Parathyroid adenoma (tissue), 2 donors: ENCODE results near the gene QSOX2.

Experiments used
- H2AFZ ChIP-seq: fragments of 300-600 bp; sonication (generic); one replicate; pipeline ENCODE4 v1.7.0; 2017; ENCODE audit warnings: antibody characterized with exemption, mild to moderate bottlenecking
- H3K27ac ChIP-seq: fragments of 300-600 bp; sonication (generic); one replicate; pipeline ENCODE4 v1.7.0; 2017
- H3K27me3 ChIP-seq: fragments of 300-600 bp; sonication (generic); one replicate; pipeline ENCODE4 v1.7.0; 2017; ENCODE audit warnings: low read length; ENCODE audit not compliant: control insufficient read depth, insufficient read depth
- H3K36me3 ChIP-seq: fragments of 300-600 bp; sonication (generic); one replicate; pipeline ENCODE4 v1.7.0; 2017; ENCODE audit warnings: low read length; ENCODE audit not compliant: control insufficient read depth, insufficient read depth
- H3K4me1 ChIP-seq: fragments of 300-600 bp; sonication (generic); one replicate; pipeline ENCODE4 v1.7.0; 2017; ENCODE audit warnings: control low read depth
- H3K4me2 ChIP-seq: fragments of 300-600 bp; sonication (generic); one replicate; pipeline ENCODE4 v1.7.0; 2017; ENCODE audit warnings: low read length
- H3K4me3 ChIP-seq: fragments of 300-600 bp; sonication (generic); one replicate; pipeline ENCODE4 v1.7.0; 2017; ENCODE audit warnings: low read depth, low read length
- H3K79me2 ChIP-seq: fragments of 300-600 bp; sonication (generic); one replicate; pipeline ENCODE4 v1.7.0; 2017; ENCODE audit warnings: control low read depth
- H3K9ac ChIP-seq: fragments of 300-600 bp; sonication (generic); one replicate; pipeline ENCODE4 v1.7.0; 2017; ENCODE audit warnings: mild to moderate bottlenecking
- H3K9me3 ChIP-seq: fragments of 300-600 bp; sonication (generic); one replicate; pipeline ENCODE4 v1.7.0; 2017; ENCODE audit warnings: low read length; ENCODE audit not compliant: control insufficient read depth
- TF ChIP-seq, protein P1 (sequence below): fragments of 300-600 bp; sonication (generic); IDR thresholded peaks from one replicate; pipeline ENCODE4 v1.7.0; 2017; ENCODE audit warnings: antibody characterized with exemption, mild to moderate bottlenecking
- donor health status: primary hyperparathyroidism.

Gene QSOX2

GRCh38 chr9:136285501-136286358 lies 40.1 kb upstream of the QSOX2 start:
- H3K27me3 ChIP-seq, result no peaks in the 10 kb centered on the region
- TF ChIP-seq, protein P1, sequence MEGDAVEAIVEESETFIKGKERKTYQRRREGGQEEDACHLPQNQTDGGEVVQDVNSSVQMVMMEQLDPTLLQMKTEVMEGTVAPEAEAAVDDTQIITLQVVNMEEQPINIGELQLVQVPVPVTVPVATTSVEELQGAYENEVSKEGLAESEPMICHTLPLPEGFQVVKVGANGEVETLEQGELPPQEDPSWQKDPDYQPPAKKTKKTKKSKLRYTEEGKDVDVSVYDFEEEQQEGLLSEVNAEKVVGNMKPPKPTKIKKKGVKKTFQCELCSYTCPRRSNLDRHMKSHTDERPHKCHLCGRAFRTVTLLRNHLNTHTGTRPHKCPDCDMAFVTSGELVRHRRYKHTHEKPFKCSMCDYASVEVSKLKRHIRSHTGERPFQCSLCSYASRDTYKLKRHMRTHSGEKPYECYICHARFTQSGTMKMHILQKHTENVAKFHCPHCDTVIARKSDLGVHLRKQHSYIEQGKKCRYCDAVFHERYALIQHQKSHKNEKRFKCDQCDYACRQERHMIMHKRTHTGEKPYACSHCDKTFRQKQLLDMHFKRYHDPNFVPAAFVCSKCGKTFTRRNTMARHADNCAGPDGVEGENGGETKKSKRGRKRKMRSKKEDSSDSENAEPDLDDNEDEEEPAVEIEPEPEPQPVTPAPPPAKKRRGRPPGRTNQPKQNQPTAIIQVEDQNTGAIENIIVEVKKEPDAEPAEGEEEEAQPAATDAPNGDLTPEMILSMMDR, result no peak
- H2AFZ ChIP-seq, result no peak overlapping the region
- H3K4me1 ChIP-seq, result peaks cover 6% of the 10 kb centered on the region
- H3K9me3 ChIP-seq, result no peaks in the 10 kb centered on the region
- no peaks in the 10 kb centered on the region for H3K79me2 ChIP-seq
- H3K9ac ChIP-seq, result no peak overlapping the region
- H3K36me3 ChIP-seq, result no peaks in the 10 kb centered on the region
- H3K27ac ChIP-seq, result no peak overlapping the region
- no peak overlapping the region for H3K4me3 ChIP-seq
- H3K4me2 ChIP-seq, result no peak overlapping the region

DNA sequence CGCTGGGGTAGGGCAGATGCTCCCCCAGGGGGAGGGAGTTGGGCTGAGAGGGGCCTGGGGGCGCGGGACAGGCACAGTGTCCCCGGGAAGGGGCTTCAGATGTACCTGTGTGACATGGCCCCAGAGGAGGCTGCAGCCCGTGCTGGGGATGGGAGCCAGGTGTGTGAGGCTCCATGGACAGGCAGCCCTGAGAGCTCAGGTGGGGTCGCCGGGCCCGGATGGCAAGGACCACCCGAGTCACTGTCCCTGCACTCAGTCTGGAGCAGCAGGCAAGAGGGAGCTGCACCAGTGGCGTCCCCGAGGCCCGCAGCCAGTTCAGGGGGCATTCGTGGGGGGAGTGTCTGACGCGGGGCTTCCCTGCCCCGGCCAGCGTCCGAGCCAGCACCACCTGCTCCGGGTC lies 39.3 kb upstream of the QSOX2 start:
- no peak overlapping the region for H3K4me2 ChIP-seq
- H3K4me3 ChIP-seq, result no peak overlapping the region
- no peak overlapping the region for H3K27ac ChIP-seq
- H3K9ac ChIP-seq, result no peak overlapping the region
- TF ChIP-seq, protein P1, result no peak
- peaks cover 6% of the 10 kb centered on the region for H3K4me1 ChIP-seq
- H3K27me3 ChIP-seq, result no peaks in the 10 kb centered on the region
- no peaks in the 10 kb centered on the region for H3K79me2 ChIP-seq
- H3K36me3 ChIP-seq, result no peaks in the 10 kb centered on the region
- no peak overlapping the region for H2AFZ ChIP-seq
- no peaks in the 10 kb centered on the region for H3K9me3 ChIP-seq

DNA sequence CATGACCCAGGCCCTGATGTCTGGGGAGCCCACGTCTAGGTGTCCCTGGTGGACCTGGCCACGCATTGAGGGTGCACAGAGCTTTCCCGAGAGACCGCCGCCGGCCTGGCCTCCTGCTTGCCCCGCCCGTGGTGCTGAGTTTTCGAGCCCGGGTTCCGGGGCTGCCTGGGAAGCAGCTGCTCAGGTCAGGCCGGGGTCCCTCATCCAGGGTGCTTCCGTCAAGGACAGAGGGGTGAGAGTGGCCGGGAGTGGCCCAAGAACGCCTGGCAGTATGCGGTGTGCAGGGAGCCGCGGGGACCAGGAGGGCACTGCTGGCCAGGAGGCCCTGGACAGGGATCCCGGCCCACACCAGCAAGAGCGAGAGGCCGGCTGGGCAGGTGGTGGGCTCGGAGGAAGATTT lies 38.7 kb upstream of the QSOX2 start:
- no peak overlapping the region for H3K4me2 ChIP-seq
- no peaks in the 10 kb centered on the region for H3K36me3 ChIP-seq
- TF ChIP-seq, protein P1, result no peak
- H3K9me3 ChIP-seq, result no peaks in the 10 kb centered on the region
- H3K79me2 ChIP-seq, result no peaks in the 10 kb centered on the region
- H3K4me3 ChIP-seq, result no peak overlapping the region
- H2AFZ ChIP-seq, result no peak overlapping the region
- H3K9ac ChIP-seq, result no peak overlapping the region
- H3K4me1 ChIP-seq, result peaks cover 6% of the 10 kb centered on the region
- H3K27ac ChIP-seq, result no peak overlapping the region
- H3K27me3 ChIP-seq, result no peaks in the 10 kb centered on the region

GRCh38 chr9:136283291-136284235 lies 38.0 kb upstream of the QSOX2 start:
- Histone ChIP-seq H3K4me1 (peaks cover 6% of the 10 kb centered on the region), H3K36me3 (no peaks in the 10 kb centered on the region), H3K9me3 (no peaks in the 10 kb centered on the region), H3K9ac (no peak overlapping the region), H3K27ac (no peak overlapping the region), H3K79me2 (no peaks in the 10 kb centered on the region), H3K4me2 (peak overlapping the region; percentile 56), H2AFZ (peak overlapping the region; percentile 64), H3K4me3 (peak overlapping the region; percentile 48), H3K27me3 (no peaks in the 10 kb centered on the region)
- TF ChIP-seq, protein P1, result peak; percentile 79
